LHCN-M2 (cell line): ENCODE data around the gene ANKS1A. TPM values are rescaled to one million over a fixed set of nuclear protein-coding genes. Genes with fewer than 3 reads are reported as not detected.
"Not testable (repeated sequence)": the region's sequence is repeated elsewhere in the genome, so short reads cannot be mapped to it uniquely, and the experiment has no call there.

Experiments
- DNase-seq: peaks from one replicate; pipeline ENCODE4 v3.0.0-alpha.2; 2012; ENCODE audit warnings: low read depth
- polyA plus RNA-seq: library from polyadenylated mRNA; unstranded; fragments of >200 nt; gene quantifications from one replicate; pipeline ENCODE4 v1.2.1, GENCODE V29; 2012; ENCODE audit warnings: missing spikeins
- total RNA-seq: library from RNA; depleted of rRNA; stranded (reverse); fragments of >200 nt; gene quantifications from 2 replicates; pipeline ENCODE4 v1.2.3, GENCODE V29; 2014; rRNA removed

Gene ANKS1A
- 10.1 and 13.4 TPM in 2 replicates for total RNA-seq
- polyA plus RNA-seq = 6.6 TPM

- peak; percentile 32 for DNase-seq
Measured at GRCh38 chr6:34888874-34889555, at the start of gene ANKS1A. Gene ANKS1A, plus strand, starts transcription at chr6:34889255. Its CDS starts 148 bp downstream, at chr6:34889403.

DNA sequence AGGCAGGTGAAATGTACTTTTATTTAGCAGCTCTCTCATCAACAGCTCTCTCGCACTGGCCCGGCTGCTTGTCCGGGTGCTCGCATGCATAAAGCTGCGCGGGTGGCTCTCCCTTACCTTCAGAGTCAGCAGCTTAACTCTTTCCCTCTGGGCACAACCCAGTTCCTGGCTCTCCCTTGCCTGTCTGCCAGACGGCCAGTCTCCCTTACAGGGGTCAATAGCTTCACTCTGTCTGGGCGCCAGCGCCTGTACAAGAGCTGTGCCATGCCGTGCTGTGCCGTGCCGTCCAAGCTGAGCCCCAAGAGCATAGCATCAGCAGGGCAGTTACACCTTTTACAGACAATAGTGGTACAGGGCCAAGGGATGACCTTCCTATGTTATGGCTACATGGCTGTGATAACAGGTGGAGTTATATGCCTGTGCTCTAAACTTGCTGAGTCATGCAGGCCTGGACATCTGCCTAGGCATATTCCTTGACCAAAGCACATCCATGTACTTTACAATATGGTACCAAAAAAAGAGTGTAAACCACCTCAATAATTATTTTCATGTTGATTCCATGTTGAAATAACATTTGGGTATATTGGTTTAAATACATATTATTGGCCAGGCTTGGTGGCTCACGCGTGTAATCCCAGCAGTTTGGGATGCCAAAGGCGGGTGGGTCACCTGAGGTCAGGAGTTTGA lies 49.2 kb upstream of the ANKS1A start:
- DNase-seq = peak; percentile 45

DNA sequence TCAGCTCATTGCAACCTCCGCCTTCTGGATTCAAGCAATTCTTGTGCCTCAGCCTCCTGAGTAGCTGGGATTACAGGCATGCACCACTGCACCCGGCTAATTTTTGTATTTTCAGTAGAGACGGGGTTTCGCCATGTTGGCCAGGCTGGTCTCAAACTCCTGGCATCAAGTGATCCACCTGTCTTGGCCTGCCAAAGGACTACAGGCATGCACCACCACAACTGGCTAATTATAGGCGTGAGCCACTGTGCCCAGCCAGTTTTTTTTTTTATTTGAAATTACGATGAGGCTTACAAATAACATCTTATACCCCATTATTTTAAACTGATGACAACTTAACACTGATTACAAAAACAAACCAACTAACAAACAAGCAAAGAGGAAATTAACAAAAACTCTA lies 40.0 kb upstream of the ANKS1A start:
- DNase-seq = not testable (repeated sequence)

DNA sequence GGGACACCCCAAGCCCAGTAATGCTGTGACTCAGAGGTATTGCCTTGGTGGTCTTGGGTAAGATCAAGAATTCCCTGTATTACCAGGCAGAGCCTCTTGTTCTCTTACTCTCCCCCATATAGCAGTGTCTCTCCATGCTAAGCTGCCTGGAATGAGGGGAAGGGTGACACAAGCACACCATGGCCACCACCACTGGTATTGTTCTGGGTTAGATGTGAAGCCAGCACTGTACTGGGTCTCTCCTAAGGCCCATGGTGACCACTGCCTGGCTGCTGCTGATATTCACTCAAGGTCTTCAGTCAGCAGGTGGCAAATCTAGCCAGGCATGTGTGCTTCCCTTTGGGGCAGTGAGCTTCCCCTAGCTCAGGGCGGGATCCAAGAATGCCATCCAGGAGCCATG lies 37.7 kb upstream of the ANKS1A start:
- no peak for DNase-seq

GRCh38 chr6:34852406-34853085 lies 36.5 kb upstream of the ANKS1A start:
- DNase-seq = peak; percentile 13

- no peak for DNase-seq
Measured at GRCh38 chr6:34855463-34855862, 33.6 kb upstream of the ANKS1A start.

- DNase-seq = peak; percentile 11
Measured at GRCh38 chr6:34858681-34859080, 30.4 kb upstream of the ANKS1A start.

- DNase-seq = no peak
Measured at GRCh38 chr6:34859951-34860350, 29.1 kb upstream of the ANKS1A start.

DNA sequence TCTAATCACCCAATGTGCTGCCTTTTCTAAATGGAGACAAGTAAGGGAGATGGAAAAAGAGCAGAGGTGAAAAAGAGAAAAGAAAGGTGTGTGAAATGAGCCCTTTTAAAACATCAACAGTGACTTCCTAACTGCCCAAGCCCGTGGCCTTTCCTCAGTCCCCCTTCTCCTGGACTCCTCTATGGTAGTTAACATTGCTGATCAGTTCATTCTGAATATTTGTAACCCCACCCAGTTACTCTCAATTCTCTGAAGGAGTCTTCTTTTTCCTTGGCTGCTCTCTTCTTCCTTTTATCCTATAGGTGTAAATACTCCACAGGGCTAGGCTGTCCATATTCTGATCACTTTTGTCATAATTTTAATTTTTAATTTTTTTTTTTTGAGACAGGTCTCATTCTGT lies 28.3 kb upstream of the ANKS1A start:
- DNase-seq = no peak

GRCh38 chr6:34864007-34864406 lies 25.0 kb upstream of the ANKS1A start:
- no peak for DNase-seq

- no peak for DNase-seq
Measured at GRCh38 chr6:34865107-34865506, 23.9 kb upstream of the ANKS1A start.

DNA sequence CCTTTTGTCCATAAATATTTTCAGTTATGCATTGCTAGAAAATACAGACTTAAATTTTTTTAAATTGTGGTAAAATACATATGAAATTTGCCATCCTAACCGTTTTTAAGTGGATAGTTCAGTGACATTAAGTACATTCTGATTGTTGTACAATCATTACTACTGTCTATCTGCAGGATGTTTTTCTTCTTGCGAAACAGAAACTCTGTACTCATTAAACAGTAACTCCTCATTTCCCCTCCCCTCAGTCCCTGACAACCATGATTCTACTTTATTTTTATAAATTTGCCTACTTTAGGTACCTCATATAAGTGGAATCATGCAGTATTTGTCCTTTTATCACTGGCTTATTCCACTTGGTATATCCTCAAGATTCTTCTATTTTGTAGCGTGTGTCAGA lies 22.5 kb upstream of the ANKS1A start:
- DNase-seq = no peak

DNA sequence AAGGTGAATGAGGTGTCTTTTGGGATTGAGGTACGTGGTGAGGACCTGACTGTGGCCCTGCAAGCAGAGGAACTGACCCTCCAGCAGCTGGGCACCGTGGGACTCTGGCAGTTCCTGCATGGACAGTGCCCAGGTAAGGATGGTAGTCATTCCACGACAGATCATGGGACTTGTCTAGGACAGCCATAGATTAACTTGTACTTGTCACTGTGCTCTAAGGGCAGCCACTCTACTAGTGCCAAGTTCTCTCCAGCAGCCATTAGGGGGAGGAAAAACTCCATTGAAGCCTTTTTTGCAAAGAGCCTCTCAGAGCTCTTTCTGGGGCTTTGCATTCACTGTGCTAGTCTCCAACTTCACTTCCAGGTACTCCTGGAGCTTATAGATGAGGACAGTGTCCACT lies 21.6 kb upstream of the ANKS1A start:
- DNase-seq = no peak

DNA sequence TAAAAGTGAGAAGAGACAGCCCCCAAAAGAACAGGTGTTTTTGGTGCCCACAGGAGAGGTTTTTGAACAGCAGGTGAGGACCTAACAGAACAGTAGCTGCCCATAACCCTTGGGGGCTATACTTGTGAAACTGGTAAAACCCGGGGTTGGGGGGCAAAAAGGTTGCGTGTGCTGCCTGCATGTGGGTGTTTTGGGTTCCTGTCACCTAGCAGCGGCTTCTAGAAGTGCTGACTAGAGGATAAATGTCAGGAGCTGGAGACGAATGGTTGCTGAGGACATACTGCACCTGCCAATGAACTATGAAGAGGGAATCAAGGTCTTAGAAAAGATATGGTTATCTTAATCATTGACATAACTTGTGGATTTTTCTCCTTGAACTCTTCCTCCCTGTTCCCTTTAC lies 17.2 kb upstream of the ANKS1A start:
- DNase-seq = no peak

GRCh38 chr6:34872332-34872731 lies 16.7 kb upstream of the ANKS1A start:
- no peak for DNase-seq

GRCh38 chr6:34875292-34876213 lies 13.5 kb upstream of the ANKS1A start:
- no peak for DNase-seq

- DNase-seq = no peak
Measured at GRCh38 chr6:34876472-34876871, 12.6 kb upstream of the ANKS1A start.

DNA sequence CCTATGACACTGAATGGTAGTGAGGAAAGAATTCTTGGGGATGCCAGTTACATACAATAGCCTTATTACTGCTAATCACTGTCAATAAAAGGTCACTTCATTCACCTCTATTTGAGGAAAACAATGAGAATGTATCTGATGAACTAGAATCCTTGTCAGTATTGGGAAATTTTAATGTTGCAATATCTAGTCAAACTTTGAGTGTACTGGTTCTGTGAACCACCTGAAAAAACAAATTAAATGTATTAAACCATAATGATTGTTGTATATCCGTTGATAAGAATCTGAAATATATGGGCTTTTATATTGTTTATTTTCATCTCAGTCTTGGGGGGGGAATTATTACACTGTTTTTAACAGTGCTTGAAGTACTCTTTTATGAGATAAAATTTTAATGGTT lies 11.8 kb upstream of the ANKS1A start:
- DNase-seq = no peak

- DNase-seq = no peak
Measured at GRCh38 chr6:34877869-34878485, 11.1 kb upstream of the ANKS1A start.

DNA sequence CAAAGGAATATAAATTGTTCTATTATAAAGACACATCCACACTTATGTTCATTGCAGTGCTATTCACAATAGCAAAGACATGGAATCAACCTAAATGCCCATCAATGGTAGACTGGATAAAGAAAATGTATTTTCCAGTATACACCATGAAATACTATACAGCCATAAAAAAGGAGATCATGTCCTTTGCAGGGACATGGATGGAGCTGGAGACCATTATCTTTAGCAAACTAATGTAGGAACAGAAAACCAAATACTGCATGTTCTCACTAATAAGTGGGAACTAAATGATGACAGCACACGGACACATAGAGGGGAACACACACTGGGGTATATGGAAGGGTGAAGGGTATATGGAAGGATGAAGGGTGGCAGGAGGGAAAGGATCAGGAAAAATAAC lies 5.0 kb upstream of the ANKS1A start:
- DNase-seq = not testable (repeated sequence)

- no peak for DNase-seq
Measured at GRCh38 chr6:34884996-34885395, 4.1 kb upstream of the ANKS1A start.
